Sigmoid colon (tissue), 7 donors: ENCODE measurements around the gene PIGR. TPM values are rescaled to one million over a fixed set of nuclear protein-coding genes. Genes with fewer than 3 reads are reported as not detected.

Experiments used
- DNase-seq: peaks from one replicate; pipeline ENCODE4 v3.0.0-alpha.2; 2019
- H3K27ac ChIP-seq, 4 donors: fragments of 200-600 bp; sonication (generic); one replicate each; pipeline ENCODE4 v1.5.1; 2016 to 2019; ENCODE audit warnings: mild to moderate bottlenecking in 1 of 4
- H3K27me3 ChIP-seq, 3 donors: fragments of 200-600 bp; sonication (generic); one replicate each; pipeline ENCODE4 v1.5.1; 2019; ENCODE audit warnings: mild to moderate bottlenecking in 1 of 3
- H3K36me3 ChIP-seq, 4 donors: fragments of 200-600 bp; sonication (generic); one replicate each; pipeline ENCODE4 v1.5.1; 2016 to 2019
- H3K4me1 ChIP-seq, 4 donors: fragments of 200-600 bp; sonication (generic); one replicate each; pipeline ENCODE4 v1.5.1; 2017 to 2019
- H3K4me3 ChIP-seq, 4 donors: fragments of 200-600 bp; sonication (generic); one replicate each; pipeline ENCODE4 v1.5.1; 2017 to 2019; ENCODE audit warnings: mild to moderate bottlenecking in 2 of 4, moderate library complexity in 1 of 4
- H3K9me3 ChIP-seq, 4 donors: fragments of 200-600 bp in 3 of 4; sonication (generic) in 3 of 4; one replicate each; pipeline versions ENCODE4 v1.5.1 to v1.6.1; 2013 to 2019
- EP300 ChIP-seq, 4 donors: sonication (generic); formaldehyde crosslinking; IDR thresholded peaks; one replicate each; pipeline ENCODE4 v1.6.1; 2017; ENCODE audit warnings: antibody characterized with exemption in 4 of 4
- POLR2A ChIP-seq, 2 donors: fragments of 450-650 bp; IDR thresholded peaks; one replicate each; pipeline ENCODE4 v1.6.1; 2016; ENCODE audit warnings: antibody characterized with exemption in 2 of 2, mild to moderate bottlenecking in 2 of 2, moderate library complexity in 2 of 2
- POLR2AphosphoS5 ChIP-seq, 4 donors: sonication (generic); formaldehyde crosslinking; IDR thresholded peaks; one replicate each; pipeline ENCODE4 v1.6.1; 2017; ENCODE audit warnings: antibody characterized with exemption in 4 of 4
- WGBS, 2 donors: extraction: QIAGEN DNeasy Blood & Tissue Kit; methylation state at CpG; one replicate each; pipeline ENCODE4 v1.1.7; 2013; 5-methylcytosine and 5-hydroxymethylcytosine counted together
- intact Hi-C: fragments of 100-400 bp; cut with DNase I; formaldehyde crosslinking; loops from one replicate; pipeline ENCODE4 v1.15.1; 2023
- polyA plus RNA-seq, 3 donors: library from polyadenylated mRNA; stranded (reverse); fragments of 200-250 nt; gene quantifications; one replicate each; pipeline ENCODE4 v1.2.3, GENCODE V29; 2013
- total RNA-seq, 4 donors: library from RNA; depleted of rRNA; stranded (reverse); fragments of >200 nt; gene quantifications; one replicate each; pipeline ENCODE4 v1.1.0, GENCODE V29; 2016
- TF ChIP-seq, protein P1 (sequence below), 4 experiments: fragments of 450-650 bp in 3 of 4; fragments of 200-600 bp in 1 of 4; IDR thresholded peaks; one replicate each; pipeline ENCODE4 v1.5.1; 2016 to 2019; ENCODE audit warnings: antibody characterized with exemption in 4 of 4, mild to moderate bottlenecking in 3 of 4, moderate library complexity in 2 of 4
- donor health status: healthy with polysubstance abuse.
- donor health status: Bipolar disorder and iron deficiency.
- donor health status: healthy.

Gene PIGR
- total and polyA plus RNA-seq, 7 donors, result 0.16 to 3,648 (median 86.3) TPM; not detected in 1

DNA sequence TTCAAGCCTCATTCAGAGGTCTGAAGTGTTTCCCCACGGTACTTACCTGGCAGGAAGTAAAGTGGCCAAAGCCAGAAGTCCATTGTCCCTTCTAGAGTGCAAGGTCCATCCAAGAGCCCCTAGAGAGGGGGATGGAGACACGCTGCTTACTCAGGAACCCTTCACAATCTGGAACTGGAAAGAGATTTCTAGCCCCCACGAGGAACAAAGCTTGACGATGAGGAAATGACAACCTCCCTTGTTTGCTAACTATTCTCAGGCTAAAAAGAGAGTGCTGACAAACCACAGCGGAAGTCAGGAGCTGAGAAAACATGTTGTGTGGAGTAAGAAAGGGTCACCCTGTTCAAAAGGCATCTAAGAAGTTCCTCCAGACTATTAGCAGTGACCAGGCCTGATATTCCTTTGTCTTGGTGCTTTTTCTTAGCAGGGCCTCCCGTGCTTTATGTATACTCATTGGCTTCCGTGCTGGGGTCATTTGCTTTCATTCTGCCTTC is 24.4 kb downstream of the PIGR start, which contains the start of gene FCMR:
Gene FCMR (minus strand): TSS at position 170 of the 494 bp plus-strand sequence. CDS start 87 bp downstream, at position 83.
- no peaks in the 10 kb centered on the region for H3K36me3 ChIP-seq
- H3K27ac ChIP-seq, result peak within 1 kb of the TSS in 1 of 4 donors; percentile 2
- no peak for DNase-seq
- intact Hi-C loops, result no loop called here
- H3K27me3 ChIP-seq, result no peaks in the 10 kb centered on the region
- WGBS, 2 donors, result 33 to 63% methylated on average over 7 of the region's 7 CpGs
- H3K4me1 ChIP-seq, result no peaks in the 10 kb centered on the region
- H3K4me3 ChIP-seq, result no peak within 1 kb of the TSS
- no peaks in the 10 kb centered on the region for H3K9me3 ChIP-seq
- peak in 1 of 4 donors; percentile 41 for TF ChIP-seq POLR2AphosphoS5 (IDR thresholded peaks at IDR 0.05)
- TF ChIP-seq EP300 (IDR thresholded peaks at IDR 0.05), result peak in 1 of 4 donors; percentile 33
- no peak for TF ChIP-seq POLR2A (IDR thresholded peaks at IDR 0.05)
- TF ChIP-seq, protein P1, sequence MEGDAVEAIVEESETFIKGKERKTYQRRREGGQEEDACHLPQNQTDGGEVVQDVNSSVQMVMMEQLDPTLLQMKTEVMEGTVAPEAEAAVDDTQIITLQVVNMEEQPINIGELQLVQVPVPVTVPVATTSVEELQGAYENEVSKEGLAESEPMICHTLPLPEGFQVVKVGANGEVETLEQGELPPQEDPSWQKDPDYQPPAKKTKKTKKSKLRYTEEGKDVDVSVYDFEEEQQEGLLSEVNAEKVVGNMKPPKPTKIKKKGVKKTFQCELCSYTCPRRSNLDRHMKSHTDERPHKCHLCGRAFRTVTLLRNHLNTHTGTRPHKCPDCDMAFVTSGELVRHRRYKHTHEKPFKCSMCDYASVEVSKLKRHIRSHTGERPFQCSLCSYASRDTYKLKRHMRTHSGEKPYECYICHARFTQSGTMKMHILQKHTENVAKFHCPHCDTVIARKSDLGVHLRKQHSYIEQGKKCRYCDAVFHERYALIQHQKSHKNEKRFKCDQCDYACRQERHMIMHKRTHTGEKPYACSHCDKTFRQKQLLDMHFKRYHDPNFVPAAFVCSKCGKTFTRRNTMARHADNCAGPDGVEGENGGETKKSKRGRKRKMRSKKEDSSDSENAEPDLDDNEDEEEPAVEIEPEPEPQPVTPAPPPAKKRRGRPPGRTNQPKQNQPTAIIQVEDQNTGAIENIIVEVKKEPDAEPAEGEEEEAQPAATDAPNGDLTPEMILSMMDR (IDR thresholded peaks at IDR 0.05), result no peak

DNA sequence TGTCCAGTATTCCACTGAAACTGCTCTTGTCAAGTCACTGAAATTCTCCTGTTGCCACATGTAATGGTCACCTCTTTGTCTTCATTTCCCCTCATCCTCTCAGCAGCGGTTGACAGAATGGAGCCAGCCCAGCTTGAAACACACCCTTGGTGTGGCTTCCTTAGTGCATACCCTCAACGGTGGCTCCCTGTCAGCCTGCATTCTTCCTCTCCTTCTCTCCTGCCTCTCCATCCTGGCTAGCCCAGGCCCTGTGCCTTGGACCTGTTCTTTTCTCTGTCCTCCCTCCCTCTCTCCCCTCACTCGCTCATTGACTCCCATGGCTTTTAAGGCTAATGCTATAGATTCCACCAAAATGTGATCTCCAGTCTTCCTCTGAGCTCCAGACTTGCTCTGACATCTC is 28.2 kb downstream of the PIGR start:
- no peak for DNase-seq
- Histone ChIP-seq H3K4me1 (no peaks in the 10 kb centered on the region), H3K4me3 (no peak overlapping the region), H3K36me3 (no peaks in the 10 kb centered on the region), H3K27me3 (peaks cover 0 to 5% (median 0%) of the 10 kb centered on the region in 3 donors), H3K27ac (no peak overlapping the region), H3K9me3 (no peaks in the 10 kb centered on the region)
- WGBS, 2 donors, result 59 to 83% methylated on average over 3 of the region's 3 CpGs
- intact Hi-C loops, result loop anchor here (10.0 kb wide), 1 partner anchor 423 kb away; no protein-coding TSS in a partner anchor
- TF ChIP-seq EP300 (IDR thresholded peaks at IDR 0.05), result no peak
- TF ChIP-seq, protein P1 (IDR thresholded peaks at IDR 0.05), result no peak
- TF ChIP-seq POLR2AphosphoS5 (IDR thresholded peaks at IDR 0.05), result no peak
- TF ChIP-seq POLR2A (IDR thresholded peaks at IDR 0.05), result no peak

DNA sequence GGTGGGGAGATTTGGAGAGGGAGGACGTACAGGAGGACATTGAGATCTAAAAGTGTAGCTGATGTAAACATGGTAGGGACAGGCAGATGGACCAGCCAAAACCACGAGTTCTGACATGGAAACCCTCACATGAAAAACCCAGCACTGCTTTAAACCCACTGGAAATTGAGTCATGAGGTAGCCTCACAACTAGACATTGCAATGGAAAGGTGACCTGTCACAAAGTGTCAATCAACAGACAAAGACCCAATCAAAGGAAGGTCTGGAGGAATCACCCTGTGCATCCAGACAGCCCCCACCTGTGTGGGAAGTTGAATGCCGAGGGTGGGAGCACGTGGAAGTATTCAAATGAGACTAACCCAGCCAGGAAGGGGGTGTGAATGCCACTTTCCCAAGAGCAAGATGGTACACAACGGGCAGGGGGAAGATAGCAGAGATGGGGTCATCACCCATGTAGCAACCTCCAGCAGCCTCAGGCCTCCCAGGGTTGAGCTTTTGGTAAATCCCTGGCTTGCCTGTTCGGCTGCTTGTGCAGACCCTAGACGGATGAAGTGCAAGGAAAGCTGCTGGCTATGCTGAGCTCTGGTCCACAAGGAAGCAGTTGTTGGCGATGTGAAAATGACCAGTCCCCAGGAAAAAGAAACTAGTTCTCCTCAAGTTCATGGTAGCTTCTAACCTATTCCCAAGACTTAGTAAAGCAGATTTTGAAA is 30.1 kb downstream of the PIGR start:
- Histone ChIP-seq H3K4me1 (peaks cover 0 to 5% (median 2%) of the 10 kb centered on the region in 4 donors), H3K36me3 (no peaks in the 10 kb centered on the region), H3K27ac (no peak overlapping the region), H3K27me3 (peaks cover 0 to 5% (median 0%) of the 10 kb centered on the region in 3 donors), H3K9me3 (no peaks in the 10 kb centered on the region), H3K4me3 (no peak overlapping the region)
- 71 to 89% methylated on average over 8 of the region's 8 CpGs for WGBS, 2 donors
- no peak for DNase-seq
- TF ChIP-seq POLR2A (IDR thresholded peaks at IDR 0.05) (no peak), EP300 (IDR thresholded peaks at IDR 0.05) (no peak), POLR2AphosphoS5 (IDR thresholded peaks at IDR 0.05) (no peak)
- intact Hi-C loops, result loop anchor here (10.0 kb wide), 1 partner anchor 421 kb away; no protein-coding TSS in a partner anchor

DNA sequence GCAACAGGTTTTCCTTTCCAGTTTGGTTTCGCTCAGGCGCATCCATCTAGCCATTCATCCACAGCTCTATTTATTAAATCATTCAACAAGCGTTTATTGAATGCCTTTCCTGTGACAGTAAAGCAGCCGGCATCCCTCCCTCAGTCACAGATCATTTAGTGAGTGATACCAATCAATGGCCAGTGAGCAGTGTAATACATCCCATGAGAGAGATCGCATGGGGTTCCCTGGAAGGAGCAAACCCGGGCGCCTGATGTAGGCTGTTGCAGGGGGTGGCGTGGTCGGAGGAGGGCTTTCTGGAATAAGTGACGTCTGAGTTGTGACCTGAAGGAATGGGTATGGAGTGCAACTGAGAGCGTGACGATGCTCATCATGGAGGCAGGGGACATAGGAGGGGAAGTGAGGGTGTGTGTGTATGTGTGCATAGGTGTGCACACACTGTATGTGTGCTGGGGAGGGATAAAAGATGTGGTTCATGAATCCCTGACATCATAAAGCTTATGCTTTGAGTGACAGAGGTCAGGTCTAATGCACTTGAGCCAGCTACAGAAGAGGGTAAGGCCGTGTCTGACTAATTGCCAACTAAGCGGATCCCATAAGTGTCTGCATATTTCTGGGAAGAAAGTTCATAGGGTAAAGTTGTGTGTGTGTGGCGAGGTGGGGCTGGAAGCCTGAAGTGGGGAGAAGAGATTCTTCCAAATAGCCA is 31.1 kb downstream of the PIGR start:
- 86 to 91% methylated on average over 15 of the region's 15 CpGs for WGBS, 2 donors
- intact Hi-C loops, result loop anchor here (10.0 kb wide), 1 partner anchor 420 kb away; no protein-coding TSS in a partner anchor

DNA sequence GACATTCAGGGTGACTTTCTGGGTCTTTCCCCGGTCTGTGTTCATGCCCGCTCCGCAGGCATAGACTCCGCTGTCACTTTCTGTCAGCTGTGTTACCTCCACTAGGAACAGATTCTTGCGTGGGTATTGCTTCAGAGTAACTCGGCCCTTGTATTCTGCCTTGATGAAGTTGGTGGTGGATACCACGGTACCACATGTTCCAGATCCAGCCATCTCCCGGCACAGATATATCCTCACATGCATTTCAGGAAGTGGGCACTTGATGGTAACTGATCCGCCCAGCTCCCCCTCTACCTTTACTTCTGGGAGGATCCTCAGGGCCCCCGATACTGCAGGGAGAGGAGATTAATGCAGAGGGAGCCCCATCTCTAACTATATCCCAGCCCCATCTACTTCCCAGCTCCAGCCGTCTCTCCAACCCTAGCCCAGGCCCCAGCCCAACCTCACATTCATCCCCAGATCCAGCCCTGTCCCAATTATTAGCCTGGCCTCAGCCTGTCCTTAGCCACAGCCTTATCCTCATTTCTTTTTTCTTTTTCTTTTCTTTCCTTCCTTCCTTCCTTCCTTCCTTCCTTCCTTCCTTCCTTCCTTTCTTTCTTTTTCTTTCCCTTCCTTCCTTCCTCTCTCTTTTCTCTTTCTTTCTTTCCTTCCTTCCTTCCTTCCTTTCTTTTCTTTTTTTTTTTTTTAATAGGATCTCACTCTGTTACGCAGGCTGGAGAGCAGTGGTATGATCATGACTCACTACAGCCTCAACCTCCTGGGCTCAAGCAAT is 32.3 kb downstream of the PIGR start:
- H3K9me3 ChIP-seq, result no peaks in the 10 kb centered on the region
- no peak for DNase-seq
- WGBS, 2 donors, result 84 to 90% methylated on average over 12 of the region's 12 CpGs
- H3K27ac ChIP-seq, result no peak overlapping the region
- H3K4me1 ChIP-seq, result peaks cover 0 to 18% (median 13%) of the 10 kb centered on the region in 4 donors
- no peak overlapping the region for H3K4me3 ChIP-seq
- intact Hi-C loops, result loop anchor here (1.0 to 10.0 kb wide), 3 partner anchors 187 to 419 kb away; no protein-coding TSS in a partner anchor
- H3K27me3 ChIP-seq, result peaks cover 0 to 18% (median 14%) of the 10 kb centered on the region in 3 donors
- no peaks in the 10 kb centered on the region for H3K36me3 ChIP-seq
- no peak for TF ChIP-seq POLR2AphosphoS5 (IDR thresholded peaks at IDR 0.05)

More for the DNA sequence above, 31.1 kb downstream of the PIGR start:
- peaks cover 0 to 5% (median 2%) of the 10 kb centered on the region in 4 donors for H3K4me1 ChIP-seq
- TF ChIP-seq POLR2A (IDR thresholded peaks at IDR 0.05) (no peak), POLR2AphosphoS5 (IDR thresholded peaks at IDR 0.05) (no peak)
- no peak overlapping the region for H3K4me3 ChIP-seq
- DNase-seq, result no peak
- no peak overlapping the region for H3K27ac ChIP-seq
- peaks cover 0 to 5% (median 4%) of the 10 kb centered on the region in 3 donors for H3K27me3 ChIP-seq
- no peaks in the 10 kb centered on the region for H3K9me3 ChIP-seq
- H3K36me3 ChIP-seq, result no peaks in the 10 kb centered on the region
